HEK293T (cell line): ENCODE results near the gene SAMHD1.

Experiments used
- ELF4 ChIP-seq: fragments of 450-650 bp; IDR thresholded peaks from 2 replicates; pipeline ENCODE4 v1.6.1; 2017; ENCODE audit warnings: antibody characterized with exemption
- HDGF ChIP-seq: fragments of 450-650 bp; IDR thresholded peaks from 2 replicates; pipeline ENCODE4 v1.6.1; 2017; ENCODE audit warnings: antibody characterized with exemption, borderline replicate concordance
- NFRKB ChIP-seq: fragments of 450-650 bp; IDR thresholded peaks from 2 replicates; pipeline ENCODE4 v1.6.1; 2016; ENCODE audit warnings: mild to moderate bottlenecking, moderate library complexity
- SP1 ChIP-seq: fragments of 450-650 bp; IDR thresholded peaks from 2 replicates; pipeline ENCODE4 v1.6.1; 2017
- SUZ12 ChIP-seq: fragments of 450-650 bp; IDR thresholded peaks from 2 replicates; pipeline ENCODE4 v1.6.1; 2016; ENCODE audit warnings: mild to moderate bottlenecking
- TARDBP ChIP-seq: fragments of 450-650 bp; IDR thresholded peaks from 2 replicates; pipeline ENCODE4 v1.6.1; 2016
- ZNF384 ChIP-seq: fragments of 450-650 bp; IDR thresholded peaks from 2 replicates; pipeline ENCODE4 v1.6.1; 2016

- TF ChIP-seq TARDBP = no peak
- no peak for TF ChIP-seq SUZ12
- no peak for TF ChIP-seq ELF4
- TF ChIP-seq NFRKB = no peak
- TF ChIP-seq SP1 = no peak
- TF ChIP-seq HDGF = no peak
- no peak for TF ChIP-seq ZNF384
Measured at GRCh38 chr20:36848677-36849076, 102.8 kb downstream of the SAMHD1 start.
